IMR-90 (cell line): ENCODE results near the gene SLC4A4. TPM values are rescaled to one million over a fixed set of nuclear protein-coding genes. Genes with fewer than 3 reads are reported as not detected.
A peak's percentile ranks its signal among the peaks of the same experiment; 100 is the strongest.

Source experiments
- ATAC-seq: fragments of 200-7000 bp; cut with Tn5 transposase; 2 replicates; pipeline ENCODE4 v1.9.1; 2020; ENCODE audit warnings: low read depth, mild to moderate bottlenecking, moderate library complexity
- BruUV-seq: library from RNA; stranded (reverse); fragments of 400-500 nt; replicated peaks from 2 replicates; lab custom pipeline; 2021; lab: Mats Ljungman, UMichigan
- CTCF ChIA-PET: fragments of 300-600 bp; formaldehyde crosslinking; extraction: SDS; loops from one replicate; lab custom pipeline; 2021; ENCODE audit warnings: antibody characterized with exemption; lab: Yijun Ruan, JAX
- POLR2A ChIA-PET: fragments of 300-600 bp; sonication (Branson Sonifier 250); formaldehyde crosslinking; loops from one replicate; lab custom pipeline; 2022; ENCODE audit warnings: antibody characterized with exemption; ENCODE audit not compliant: unreplicated experiment; lab: Charles Lee
- DNase-seq: peaks from one replicate; pipeline ENCODE4 v3.0.0; 2013
- H2AFZ ChIP-seq: replicated peaks from 2 replicates; pipeline ENCODE3; 2013; ENCODE audit warnings: low read length, mild to moderate bottlenecking; ENCODE audit not compliant: poor library complexity
- H2AK5ac ChIP-seq: 2 replicates; pipeline ENCODE4 v1.6.1; 2013; ENCODE audit warnings: low read depth, low read length, inconsistent platforms
- H2AK9ac ChIP-seq: replicated peaks from 2 replicates; pipeline ENCODE3; 2013; ENCODE audit warnings: mild to moderate bottlenecking, low read depth, low read length, moderate library complexity; ENCODE audit not compliant: poor library complexity
- H2BK120ac ChIP-seq: 2 replicates; pipeline ENCODE4 v1.6.1; 2013; ENCODE audit warnings: low read depth, low read length, inconsistent platforms
- H2BK15ac ChIP-seq: 3 replicates; pipeline ENCODE4 v1.6.1; 2013; ENCODE audit warnings: low read depth, low read length, inconsistent platforms
- H2BK20ac ChIP-seq: 2 replicates; pipeline ENCODE4 v1.6.1; 2013; ENCODE audit warnings: low read depth, mild to moderate bottlenecking, inconsistent platforms, low read length, moderate library complexity
- H2BK5ac ChIP-seq: 2 replicates; pipeline ENCODE4 v1.6.1; 2013; ENCODE audit warnings: mild to moderate bottlenecking, low read depth, low read length, inconsistent platforms; ENCODE audit not compliant: poor library complexity, severe bottlenecking
- H3K14ac ChIP-seq: replicated peaks from 2 replicates; pipeline ENCODE4 v1.6.1; 2013; ENCODE audit warnings: low read depth, low read length, inconsistent platforms
- H3K18ac ChIP-seq: 2 replicates; pipeline ENCODE4 v1.6.1; 2013; ENCODE audit warnings: low read depth, low read length, control low read depth
- H3K23ac ChIP-seq: 2 replicates; pipeline ENCODE4 v1.6.1; 2013; ENCODE audit warnings: low read depth, low read length, inconsistent platforms
- H3K27ac ChIP-seq: 2 replicates; pipeline ENCODE4 v1.5.1; 2013; ENCODE audit warnings: mild to moderate bottlenecking, control low read depth, low read length; ENCODE audit not compliant: insufficient read depth
- H3K27me3 ChIP-seq: 2 replicates; pipeline ENCODE4 v1.6.1; 2013; ENCODE audit warnings: low read length; ENCODE audit not compliant: control insufficient read depth, insufficient read depth
- H3K36me3 ChIP-seq: 2 replicates; pipeline ENCODE4 v1.6.1; 2013; ENCODE audit warnings: low read length, mixed read lengths; ENCODE audit not compliant: control insufficient read depth, insufficient read depth
- H3K4ac ChIP-seq: 2 replicates; pipeline ENCODE4 v1.6.1; 2013; ENCODE audit warnings: low read depth, low read length, inconsistent platforms
- H3K4me1 ChIP-seq: 2 replicates; pipeline ENCODE4 v1.6.1; 2013; ENCODE audit warnings: low read length, mixed read lengths; ENCODE audit not compliant: control insufficient read depth, insufficient read depth
- H3K4me2 ChIP-seq: 2 replicates; pipeline ENCODE4 v1.6.1; 2013; ENCODE audit warnings: low read depth, mild to moderate bottlenecking, control low read depth, low read length, moderate library complexity
- H3K4me3 ChIP-seq: 2 replicates; pipeline ENCODE4 v1.5.1; 2013; ENCODE audit warnings: low read depth, mild to moderate bottlenecking, control low read depth, low read length, moderate library complexity; ENCODE audit not compliant: insufficient read depth
- H3K56ac ChIP-seq: 2 replicates; pipeline ENCODE4 v1.6.1; 2013; ENCODE audit warnings: low read length, inconsistent platforms; ENCODE audit not compliant: insufficient read depth; ENCODE audit errors: extremely low read depth
- H3K79me1 ChIP-seq, 2 experiments: 2 replicates each; pipeline ENCODE4 v1.6.1; 2013; ENCODE audit warnings: low read length in 2 of 2, inconsistent platforms in 1 of 2, low read depth in 1 of 2
- H3K9ac ChIP-seq: 2 replicates; pipeline ENCODE4 v1.6.1; 2013; ENCODE audit warnings: low read depth, low read length, control low read depth
- H3K9me1 ChIP-seq: 2 replicates; pipeline ENCODE4 v1.6.1; 2013; ENCODE audit warnings: low read length, inconsistent platforms; ENCODE audit not compliant: insufficient read depth
- H3K9me3 ChIP-seq: 2 replicates; pipeline ENCODE4 v1.6.1; 2013; ENCODE audit warnings: low read length; ENCODE audit not compliant: control insufficient read depth, insufficient read depth
- H4K20me1 ChIP-seq: 2 replicates; pipeline ENCODE4 v1.6.1; 2013; ENCODE audit warnings: low read length, inconsistent platforms; ENCODE audit not compliant: insufficient read depth
- H4K5ac ChIP-seq: 2 replicates; pipeline ENCODE4 v1.6.1; 2013; ENCODE audit warnings: mild to moderate bottlenecking, low read depth, low read length, control low read depth
- H4K8ac ChIP-seq, 2 experiments: 2 replicates each; pipeline ENCODE4 v1.6.1; 2013; ENCODE audit warnings: low read depth in 2 of 2, low read length in 2 of 2, control low read depth in 1 of 2, inconsistent platforms in 1 of 2
- H4K91ac ChIP-seq: 2 replicates; pipeline ENCODE4 v1.6.1; 2013; ENCODE audit warnings: low read depth, low read length, inconsistent platforms; ENCODE audit not compliant: insufficient read depth
- BHLHE40 ChIP-seq: fragments of 150-350 bp; IDR thresholded peaks from 2 replicates; pipeline ENCODE4 v1.6.1; 2016; ENCODE audit warnings: mild to moderate bottlenecking, low read depth, low read length
- CEBPB ChIP-seq: IDR thresholded peaks from 2 replicates; pipeline ENCODE4 v1.6.1; 2012; ENCODE audit warnings: low read depth, low read length, improper control_type of control experiment
- CHD1 ChIP-seq: IDR thresholded peaks from 2 replicates; pipeline ENCODE4 v1.6.1; 2012; ENCODE audit warnings: low read depth, low read length, improper control_type of control experiment
- CTCF ChIP-seq: conservative IDR thresholded peaks from 2 replicates; pipeline ENCODE4 v1.5.1; 2012; ENCODE audit warnings: mild to moderate bottlenecking, low read depth, low read length, improper control_type of control experiment
- ELK1 ChIP-seq: fragments of 150-350 bp; IDR thresholded peaks from 2 replicates; pipeline ENCODE4 v1.6.1; 2016; ENCODE audit warnings: low read depth, mild to moderate bottlenecking, low read length, moderate library complexity, borderline replicate concordance
- FOS ChIP-seq: fragments of 150-350 bp; IDR thresholded peaks from 2 replicates; pipeline ENCODE4 v1.6.1; 2016; ENCODE audit warnings: low read depth, low read length
- MAFK ChIP-seq: IDR thresholded peaks from 2 replicates; pipeline ENCODE4 v1.6.1; 2012; ENCODE audit warnings: low read depth, low read length, improper control_type of control experiment
- MAZ ChIP-seq: IDR thresholded peaks from 2 replicates; pipeline ENCODE4 v1.6.1; 2012; ENCODE audit warnings: low read depth, mild to moderate bottlenecking, low read length, improper control_type of control experiment, moderate library complexity, borderline replicate concordance
- MXI1 ChIP-seq: IDR thresholded peaks from 2 replicates; pipeline ENCODE4 v1.6.1; 2012; ENCODE audit warnings: low read depth, mild to moderate bottlenecking, low read length, moderate library complexity, borderline replicate concordance
- NFE2L2 ChIP-seq: fragments of 150-350 bp; IDR thresholded peaks from 2 replicates; pipeline ENCODE4 v1.6.1; 2016; ENCODE audit warnings: low read depth, mild to moderate bottlenecking, low read length
- POLR2A ChIP-seq: IDR thresholded peaks from 2 replicates; pipeline ENCODE4 v1.6.1; 2012; ENCODE audit warnings: mild to moderate bottlenecking, low read depth, low read length
- RAD21 ChIP-seq: IDR thresholded peaks from 2 replicates; pipeline ENCODE4 v1.6.1; 2012; ENCODE audit warnings: low read length, improper control_type of control experiment
- RFX5 ChIP-seq: IDR thresholded peaks from 2 replicates; pipeline ENCODE4 v1.8.0; 2012; ENCODE audit warnings: low read depth, mild to moderate bottlenecking, low read length, moderate library complexity
- SMC3 ChIP-seq: fragments of 150-350 bp; IDR thresholded peaks from 2 replicates; pipeline ENCODE4 v1.6.1; 2016; ENCODE audit warnings: low read depth, mild to moderate bottlenecking, antibody characterized with exemption, low read length, moderate library complexity
- USF2 ChIP-seq: fragments of 150-350 bp; IDR thresholded peaks from 2 replicates; pipeline ENCODE4 v1.6.1; 2017; ENCODE audit warnings: mild to moderate bottlenecking, antibody characterized with exemption, low read length, low read depth
- WGBS, 2 experiments: methylation state at CpG; one replicate each; pipeline versions ENCODE4 v1.1.5 to v1.1.7; 2013; ENCODE audit warnings: missing lambda C conversion rate in 2 of 2; ENCODE audit not compliant: insufficient read length in 1 of 2; ENCODE audit errors: extremely low coverage in 2 of 2; 5-methylcytosine and 5-hydroxymethylcytosine counted together
- dilution Hi-C: fragments of 300-500 bp; cut with HindIII; formaldehyde crosslinking; loops from one replicate; pipeline ENCODE4 v1.14.3; 2018; ENCODE audit warnings: low sequenced_read_pairs; ENCODE audit not compliant: unreplicated experiment
- in situ Hi-C: fragments of 300-500 bp; cut with MboI; formaldehyde crosslinking; loops from 3 replicates; pipeline ENCODE4 v1.14.3; 2019; ENCODE audit warnings: low sequenced_read_pairs, inconsistent platforms, mixed read lengths
- intact Hi-C: fragments of 100-400 bp; cut with micrococcal nuclease; formaldehyde crosslinking; loops from 2 replicates; pipeline ENCODE4 v1.10.0; 2022
- polyA plus RNA-seq, 3 experiments: library from polyadenylated mRNA; depleted of rRNA; stranded (reverse); fragments of >200 nt; gene quantifications; 2 replicates each; pipeline ENCODE4 v1.2.3, GENCODE V29; 2012; ENCODE audit warnings: low replicate concordance in 1 of 3
- total RNA-seq: library from RNA; depleted of rRNA; stranded (reverse); fragments of >200 nt; gene quantifications from 2 replicates; pipeline ENCODE4 v1.2.3, GENCODE V29; 2012

SLC4A4 gene
- total and polyA plus RNA-seq, 2 of the 4 experiments (the other 2 are of a cell fraction): 5.6 to 16.8 TPM

- H4K91ac ChIP-seq: no peak overlapping the region
- no peak overlapping the region for H3K9ac ChIP-seq
- H3K4me1 ChIP-seq: peaks cover 12% of the 10 kb centered on the region
- H2BK15ac ChIP-seq: no peak overlapping the region
- H2BK20ac ChIP-seq: no peak overlapping the region; the same call in 1 of the 2 replicates
- H3K4me3 ChIP-seq: no peak overlapping the region
- ChIA-PET CTCF (interaction anchor here (0.7 kb wide), 1 partner anchor 393 kb away, joined by 9 read pairs; no protein-coding TSS in a partner anchor), POLR2A (no interaction called here)
- intact Hi-C loops (no loop called here), in situ Hi-C loops (no loop called here), dilution Hi-C loops (no loop called here)
- no peaks in the 10 kb centered on the region for H4K20me1 ChIP-seq
- H2AK9ac ChIP-seq: no peak overlapping the region
- peak overlapping the region; percentile 87 for H2BK5ac ChIP-seq
- H3K18ac ChIP-seq: peak overlapping the region; percentile 91; the same call in 1 of the 2 replicates
- peaks cover 12% of the 10 kb centered on the region for H3K9me1 ChIP-seq
- no peak overlapping the region for H2AK5ac ChIP-seq
- peaks cover 12 to 44% of the 10 kb centered on the region in 2 experiments for H3K79me1 ChIP-seq
- peak overlapping the region; percentile 30; the same call in 1 of the 2 replicates for H3K23ac ChIP-seq
- 0% methylated on average over 4 of the region's 5 CpGs; no CpG with 5 or more reads in 1 of the 2 experiments for WGBS, 2 experiments
- no peak overlapping the region; the same call in 1 of the 2 replicates for H4K5ac ChIP-seq
- H2AFZ ChIP-seq: no peak overlapping the region
- H3K14ac ChIP-seq: 0 out of 2 replicates have a peak overlapping the region, but pooled peaks have one; percentile 48
- DNase-seq: peak; percentile 93
- peak; percentile 57 for ATAC-seq
- H4K8ac ChIP-seq: peak overlapping the region; percentile 27 to 38; a peak in 2 of 4 replicates
- H3K4ac ChIP-seq: no peak overlapping the region; the same call in 1 of the 2 replicates
- peak overlapping the region; percentile 76; the same call in 1 of the 2 replicates for H3K27ac ChIP-seq
- no peaks in the 10 kb centered on the region for H3K27me3 ChIP-seq
- no TSS peak for BruUV-seq
- H3K36me3 ChIP-seq: no peaks in the 10 kb centered on the region; the same call in 1 of the 2 replicates
- peak overlapping the region; percentile 74; the same call in 1 of the 2 replicates for H2BK120ac ChIP-seq
- H3K9me3 ChIP-seq: no peaks in the 10 kb centered on the region
- peak overlapping the region; percentile 61; the same call in 1 of the 2 replicates for H3K4me2 ChIP-seq
- no peak overlapping the region for H3K56ac ChIP-seq
- TF ChIP-seq ELK1: no peak
- TF ChIP-seq RAD21: no peak
- no peak for TF ChIP-seq BHLHE40
- TF ChIP-seq USF2: no peak
- TF ChIP-seq RFX5: no peak
- no peak for TF ChIP-seq CHD1
- peak; percentile 35; the same call in 1 of the 2 replicates for TF ChIP-seq MAFK
- TF ChIP-seq MXI1: peak; percentile 79; the same call in 1 of the 2 replicates
- no peak for TF ChIP-seq POLR2A
- peak; percentile 68 for TF ChIP-seq FOS
- TF ChIP-seq NFE2L2: peak; percentile 95
- TF ChIP-seq CTCF: no peak
- no peak for TF ChIP-seq SMC3
- peak; percentile 89 for TF ChIP-seq CEBPB
- TF ChIP-seq MAZ: no peak
Observed at GRCh38 chr4:71293705-71294104, 45.1 kb upstream of the SLC4A4 start.
